Left ventricle myocardium inferior (tissue), 1 donor: ENCODE measurements around the gene AP2A2. TPM values are rescaled to one million over a fixed set of nuclear protein-coding genes. Genes with fewer than 3 reads are reported as not detected.

Source experiments
- DNase-seq: peaks from one replicate; pipeline ENCODE4 v3.0.0-alpha.2; 2020
- H3K27ac ChIP-seq: fragments of 200-600 bp; replicated peaks from 2 replicates; pipeline ENCODE4 v1.8.0; 2021
- H3K27me3 ChIP-seq: fragments of 200-600 bp; 2 replicates; pipeline ENCODE4 v1.8.0; 2021; ENCODE audit warnings: low read depth
- H3K36me3 ChIP-seq: fragments of 200-600 bp; 2 replicates; pipeline ENCODE4 v1.8.0; 2021
- H3K4me1 ChIP-seq: fragments of 200-600 bp; 2 replicates; pipeline ENCODE4 v1.8.0; 2021
- H3K4me3 ChIP-seq: fragments of 200-600 bp; 2 replicates; pipeline ENCODE4 v1.8.0; 2021; ENCODE audit warnings: mild to moderate bottlenecking, moderate library complexity
- H3K9me3 ChIP-seq: fragments of 200-600 bp; replicated peaks from 2 replicates; pipeline ENCODE4 v1.8.0; 2021
- intact Hi-C: fragments of 100-400 bp; cut with micrococcal nuclease; formaldehyde crosslinking; loops from one replicate; pipeline ENCODE4 v1.11.0; 2022
- total RNA-seq: library from RNA; stranded (reverse); fragmentation: NEBNext Ultra II Directional; extraction: Animal tissue kit (Norgen Biotek cat#: 25700); gene quantifications from one replicate; pipeline ENCODE4 v1.2.1, GENCODE V29; 2021
- TF ChIP-seq, protein P1 (sequence below): fragments of 200-600 bp; IDR thresholded peaks from 2 replicates; pipeline ENCODE4 v1.8.0; 2021; ENCODE audit warnings: antibody characterized with exemption, mild to moderate bottlenecking, borderline replicate concordance
- donor health status: DM: no; HTN: yes; CAD: no; lungs with severe emphysema.

Gene AP2A2
- total RNA-seq, 1 donor from 2014 or later = 41.4 TPM

DNA sequence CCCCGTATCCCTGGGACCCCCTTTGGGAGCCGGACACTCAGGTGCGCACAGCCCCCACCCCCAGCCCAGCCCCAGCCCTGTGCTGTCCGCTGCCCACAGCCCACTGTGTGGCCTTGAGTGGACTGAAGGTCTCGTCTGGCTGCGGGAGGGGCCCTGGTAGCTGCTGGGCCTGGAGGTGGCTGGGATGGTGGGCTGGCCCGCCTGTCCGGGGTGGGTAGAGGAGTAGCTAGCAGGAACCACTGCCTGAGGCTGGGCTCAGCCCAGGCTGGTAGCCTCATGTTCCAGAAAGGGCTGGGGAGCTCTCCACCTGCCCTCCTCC, 115.4 kb downstream of the AP2A2 start:
- H3K36me3 ChIP-seq = no peaks in the 10 kb centered on the region
- peaks cover 7% of the 10 kb centered on the region for H3K9me3 ChIP-seq
- H3K4me3 ChIP-seq = no peak overlapping the region
- DNase-seq = no peak
- H3K27me3 ChIP-seq = peaks cover 54% of the 10 kb centered on the region
- TF ChIP-seq, protein P1, sequence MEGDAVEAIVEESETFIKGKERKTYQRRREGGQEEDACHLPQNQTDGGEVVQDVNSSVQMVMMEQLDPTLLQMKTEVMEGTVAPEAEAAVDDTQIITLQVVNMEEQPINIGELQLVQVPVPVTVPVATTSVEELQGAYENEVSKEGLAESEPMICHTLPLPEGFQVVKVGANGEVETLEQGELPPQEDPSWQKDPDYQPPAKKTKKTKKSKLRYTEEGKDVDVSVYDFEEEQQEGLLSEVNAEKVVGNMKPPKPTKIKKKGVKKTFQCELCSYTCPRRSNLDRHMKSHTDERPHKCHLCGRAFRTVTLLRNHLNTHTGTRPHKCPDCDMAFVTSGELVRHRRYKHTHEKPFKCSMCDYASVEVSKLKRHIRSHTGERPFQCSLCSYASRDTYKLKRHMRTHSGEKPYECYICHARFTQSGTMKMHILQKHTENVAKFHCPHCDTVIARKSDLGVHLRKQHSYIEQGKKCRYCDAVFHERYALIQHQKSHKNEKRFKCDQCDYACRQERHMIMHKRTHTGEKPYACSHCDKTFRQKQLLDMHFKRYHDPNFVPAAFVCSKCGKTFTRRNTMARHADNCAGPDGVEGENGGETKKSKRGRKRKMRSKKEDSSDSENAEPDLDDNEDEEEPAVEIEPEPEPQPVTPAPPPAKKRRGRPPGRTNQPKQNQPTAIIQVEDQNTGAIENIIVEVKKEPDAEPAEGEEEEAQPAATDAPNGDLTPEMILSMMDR = no peak
- H3K27ac ChIP-seq = no peak overlapping the region
- no peaks in the 10 kb centered on the region for H3K4me1 ChIP-seq
- intact Hi-C loops = no loop called here

DNA sequence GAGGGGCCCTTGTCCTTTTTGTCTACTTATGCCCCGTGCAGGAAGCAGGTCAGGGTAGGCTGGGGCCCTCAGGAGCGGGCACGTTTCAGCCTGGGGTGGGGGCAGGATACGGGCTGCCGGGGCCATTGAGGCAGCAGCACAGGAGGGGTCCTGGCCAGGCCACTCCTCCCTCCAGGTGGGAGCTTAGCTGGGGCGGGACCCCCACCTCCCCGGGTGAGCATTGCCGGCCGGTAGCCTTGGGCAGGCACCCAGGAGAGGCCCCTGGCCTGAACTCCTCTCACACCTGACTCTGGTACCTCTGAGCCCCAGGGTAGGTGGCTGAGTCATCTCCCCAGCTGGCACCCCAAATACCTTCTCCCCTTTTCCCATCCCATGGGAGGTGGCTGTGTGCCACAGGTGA, 115.8 kb downstream of the AP2A2 start:
- Histone ChIP-seq H3K4me3 (no peak overlapping the region), H3K9me3 (peaks cover 7% of the 10 kb centered on the region), H3K36me3 (no peaks in the 10 kb centered on the region), H3K4me1 (no peaks in the 10 kb centered on the region), H3K27ac (no peak overlapping the region), H3K27me3 (peaks cover 52% of the 10 kb centered on the region)
- DNase-seq = no peak
- intact Hi-C loops = no loop called here
- TF ChIP-seq, protein P1 = no peak

DNA sequence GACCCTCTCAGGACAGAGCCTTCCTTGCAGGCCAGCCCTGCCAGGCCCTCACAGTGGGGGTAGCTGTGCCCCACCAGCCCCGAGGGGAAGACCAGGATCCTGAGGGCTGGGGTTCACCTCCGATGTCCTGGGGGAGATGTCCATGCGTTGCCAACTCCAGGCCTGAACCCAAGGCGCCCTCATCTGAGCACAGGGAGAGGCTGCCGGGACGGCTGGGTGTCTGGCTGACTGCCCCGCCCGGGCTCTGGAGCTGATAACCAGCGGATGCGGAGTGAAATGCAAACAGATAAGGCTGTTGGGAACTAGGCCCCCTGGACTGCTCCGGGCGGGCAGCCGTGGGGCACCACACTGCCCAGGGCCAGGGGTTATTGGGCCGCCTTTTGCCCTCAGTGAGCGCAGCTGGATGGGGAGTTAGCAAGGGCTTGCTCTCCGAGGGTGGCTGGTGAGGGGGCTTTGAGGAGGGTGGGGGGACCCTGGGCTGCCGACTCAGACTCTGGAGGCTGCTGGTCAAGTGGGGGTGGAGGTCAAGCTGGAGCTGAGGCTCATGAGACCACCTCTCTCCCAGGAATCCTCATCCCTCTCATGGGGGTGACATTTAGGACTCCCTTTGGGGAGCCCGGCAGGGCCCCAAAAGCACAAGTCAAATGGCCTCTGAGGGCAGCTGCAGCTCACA, 116.4 kb downstream of the AP2A2 start:
- Histone ChIP-seq H3K9me3 (peaks cover 7% of the 10 kb centered on the region), H3K4me3 (no peak overlapping the region), H3K4me1 (no peaks in the 10 kb centered on the region), H3K36me3 (no peaks in the 10 kb centered on the region), H3K27ac (no peak overlapping the region), H3K27me3 (peaks cover 52% of the 10 kb centered on the region)
- peak; percentile 14 for DNase-seq
- TF ChIP-seq, protein P1 = no peak
- intact Hi-C loops = no loop called here

DNA sequence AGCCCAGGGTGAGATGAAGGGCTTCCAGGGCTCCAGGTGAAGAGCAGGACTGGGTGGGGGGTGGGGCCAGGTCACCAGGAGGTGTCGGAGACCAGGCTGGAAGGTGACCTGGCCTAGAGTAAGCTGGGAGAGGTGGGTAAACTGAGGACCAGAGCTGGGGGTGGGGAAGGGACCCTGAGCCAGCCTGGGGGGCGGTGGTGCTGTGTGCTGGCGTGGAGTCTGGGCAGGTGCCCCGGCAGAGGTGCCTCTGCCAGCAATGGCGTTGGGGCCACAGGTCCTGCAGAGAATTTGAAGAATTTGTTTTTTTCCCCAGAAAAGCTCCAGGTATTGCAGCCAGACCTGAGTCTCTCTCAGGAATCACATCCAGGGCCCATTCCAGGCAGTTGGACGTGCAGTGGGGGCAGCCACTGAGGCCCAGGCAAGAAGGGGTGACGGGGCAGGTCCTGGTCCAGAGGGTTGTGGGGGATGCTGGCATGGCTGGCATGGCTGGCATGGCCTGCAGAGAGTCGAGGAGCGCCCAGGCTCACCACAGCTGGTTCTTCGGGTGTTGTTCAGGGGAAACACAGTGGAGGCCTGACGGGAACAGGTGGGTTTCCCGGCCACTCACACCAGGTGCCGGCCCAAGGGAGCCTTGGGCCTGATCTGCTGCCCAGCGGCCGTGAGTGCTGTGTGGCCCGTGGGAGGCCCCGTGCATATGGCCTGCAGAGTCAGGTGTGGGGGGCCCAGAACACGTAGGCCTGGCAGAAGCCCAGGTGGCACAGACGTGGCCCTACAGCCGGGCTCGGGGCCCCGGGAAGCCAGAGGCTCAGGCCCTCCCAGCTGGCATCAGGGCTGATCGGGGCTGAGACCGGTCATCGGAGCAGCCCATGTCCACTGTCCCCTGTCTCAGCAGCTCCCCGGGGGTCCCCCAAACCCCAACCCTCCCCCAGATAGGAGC, 117.2 kb downstream of the AP2A2 start:
- Histone ChIP-seq H3K27me3 (peaks cover 52% of the 10 kb centered on the region), H3K36me3 (no peaks in the 10 kb centered on the region), H3K4me1 (no peaks in the 10 kb centered on the region), H3K9me3 (peaks cover 7% of the 10 kb centered on the region), H3K27ac (no peak overlapping the region), H3K4me3 (no peak overlapping the region)
- DNase-seq = peak; percentile 7
- TF ChIP-seq, protein P1 = no peak
- intact Hi-C loops = no loop called here

DNA sequence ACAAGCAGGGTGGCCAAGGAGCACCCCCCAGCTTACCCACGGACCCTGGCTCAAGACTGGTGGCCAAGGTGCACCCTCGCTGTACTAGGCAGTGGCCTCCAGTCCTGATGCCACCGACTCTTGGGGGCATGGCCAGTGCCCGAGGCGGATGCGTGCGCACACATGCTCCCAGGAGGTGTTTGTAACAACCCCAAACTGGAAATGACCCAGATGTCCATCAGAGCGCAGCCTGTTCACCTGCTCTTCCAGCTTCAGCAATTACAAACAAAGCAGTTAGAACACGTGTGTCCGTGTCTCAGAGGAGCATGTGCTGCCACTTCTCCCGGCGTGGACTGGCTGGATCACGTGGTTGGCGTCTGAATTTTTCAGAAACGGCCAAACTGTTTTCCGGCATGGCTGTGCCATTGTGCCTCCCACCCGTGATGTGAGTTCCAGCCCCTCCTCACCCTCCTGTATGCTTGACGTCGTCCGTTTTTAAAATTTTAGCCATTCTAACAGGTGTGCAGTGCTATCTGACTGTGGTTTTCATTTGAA, 118.0 kb downstream of the AP2A2 start:
- Histone ChIP-seq H3K27me3 (peaks cover 59% of the 10 kb centered on the region), H3K9me3 (peaks cover 7% of the 10 kb centered on the region), H3K4me3 (no peak overlapping the region), H3K27ac (no peak overlapping the region), H3K4me1 (no peaks in the 10 kb centered on the region), H3K36me3 (no peaks in the 10 kb centered on the region)
- peak; percentile 2 for DNase-seq
- TF ChIP-seq, protein P1 = no peak
- intact Hi-C loops = no loop called here
